PC-9 (cell line): ENCODE data around the gene CAMTA1.

Source experiments
- CTCF ChIP-seq: fragments of 200-600 bp; sonication (generic); conservative IDR thresholded peaks from 2 replicates; pipeline ENCODE4 v1.6.1; 2017; ENCODE audit warnings: mixed run types, antibody characterized with exemption, mild to moderate bottlenecking, moderate library complexity
- EZH2 ChIP-seq: fragments of 200-600 bp; sonication (generic); IDR thresholded peaks from 2 replicates; pipeline ENCODE4 v1.8.0; 2017; ENCODE audit warnings: antibody characterized with exemption, low read depth

GRCh38 chr1:6835139-6835538 is 49.9 kb downstream of the CAMTA1 start:
- TF ChIP-seq CTCF (no peak), EZH2 (no peak)
